ENCODE data around the gene SMIM14.

SMIM14 gene

DNA sequence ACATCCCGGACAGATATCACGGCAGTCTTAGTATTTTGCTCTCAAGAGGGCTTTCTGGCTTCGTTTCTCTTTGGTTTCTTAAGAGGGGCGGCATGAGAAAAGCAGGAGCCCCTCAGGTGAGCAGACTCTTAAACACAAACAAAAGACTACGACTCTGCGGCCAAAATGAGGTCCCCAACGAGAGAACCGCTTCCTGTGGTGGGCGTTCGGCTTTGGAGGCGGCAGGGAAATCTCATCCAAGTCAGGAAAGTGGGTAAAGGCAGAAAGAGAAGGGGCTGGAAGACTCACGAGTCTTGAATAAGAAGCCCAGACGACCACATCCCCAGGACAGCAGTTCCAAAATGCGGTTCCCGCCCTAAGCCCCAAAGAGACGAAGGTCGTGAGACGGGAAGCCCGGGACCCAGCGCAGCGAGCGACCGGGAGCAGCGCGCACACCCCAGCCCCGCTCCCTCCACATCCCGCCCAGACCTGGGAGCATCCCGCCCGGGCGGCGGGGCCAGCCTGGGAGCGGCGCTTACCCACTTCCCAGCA is 111.8 kb downstream of the SMIM14 start:
- TF ChIP-seq YY1 (IDR thresholded peaks at IDR 0.05; ENCODE audit: low read depth) (no peak), TEAD4 (IDR thresholded peaks at IDR 0.05) (no peak), TAF1 (IDR thresholded peaks at IDR 0.05; ENCODE audit: low read depth) (no peak), EGR1 (IDR thresholded peaks at IDR 0.05) (no peak)

DNA sequence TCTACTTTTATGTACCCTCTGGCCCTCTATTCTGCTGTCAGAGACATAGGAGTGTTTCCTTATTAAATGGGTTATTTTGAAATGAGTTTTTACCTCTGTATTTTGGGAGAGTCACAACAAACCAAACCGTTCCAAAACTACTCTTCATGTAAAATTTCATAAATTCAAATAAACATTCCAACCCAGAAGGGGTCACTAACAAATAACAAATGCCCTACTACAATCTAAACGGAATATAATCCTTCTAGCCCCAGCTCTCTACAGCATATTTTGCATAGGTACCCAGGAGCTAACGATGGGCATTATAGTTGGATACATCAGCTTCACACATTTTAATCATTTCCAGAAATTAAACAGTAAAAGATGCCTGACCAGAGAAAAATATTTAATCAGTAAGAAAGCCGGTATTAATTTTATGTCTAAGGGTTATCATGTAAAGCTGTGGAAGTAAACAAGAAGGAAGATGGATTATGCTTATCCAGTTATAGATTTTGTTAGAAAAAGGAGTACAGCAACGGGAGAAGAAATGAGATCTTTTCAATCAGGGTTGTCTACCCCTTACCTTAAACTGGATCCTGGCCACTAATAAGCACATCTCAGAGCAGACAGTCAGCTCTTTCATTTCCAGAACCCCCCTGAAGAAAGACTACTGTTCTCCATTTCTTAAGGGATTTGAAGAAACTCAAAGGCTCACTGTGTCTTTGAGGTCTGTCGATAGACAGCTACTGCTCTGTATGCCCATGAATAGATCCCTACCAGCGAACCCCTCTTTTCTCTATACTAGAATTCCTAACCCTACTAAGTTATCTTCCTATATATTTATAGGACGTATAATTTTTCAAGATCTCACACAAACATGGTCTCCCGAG is 112.6 kb downstream of the SMIM14 start:
- TF ChIP-seq MAX (IDR thresholded peaks at IDR 0.05) (no peak), TCF12 (IDR thresholded peaks at IDR 0.05; ENCODE audit: low read depth) (no peak), RAD21 (IDR thresholded peaks at IDR 0.05; ENCODE audit: low read depth) (no peak), EP300 (IDR thresholded peaks at IDR 0.05; ENCODE audit: borderline replicate concordance) (no peak), NFIC (IDR thresholded peaks at IDR 0.05) (no peak), TAF1 (IDR thresholded peaks at IDR 0.05; ENCODE audit: low read depth) (no peak), YY1 (IDR thresholded peaks at IDR 0.05; ENCODE audit: low read depth) (no peak), EGR1 (IDR thresholded peaks at IDR 0.05) (no peak), CEBPB (IDR thresholded peaks at IDR 0.05) (no peak), REST (IDR thresholded peaks at IDR 0.05; ENCODE audit: low read depth) (no peak), ZBTB7A (IDR thresholded peaks at IDR 0.05; ENCODE audit: low read depth) (no peak), CREB1 (IDR thresholded peaks at IDR 0.05; ENCODE audit: low read depth) (no peak), FOXM1 (IDR thresholded peaks at IDR 0.05; ENCODE audit: borderline replicate concordance, low read depth) (no peak), TEAD4 (IDR thresholded peaks at IDR 0.05) (no peak)
- TF ChIP-seq, protein P1, sequence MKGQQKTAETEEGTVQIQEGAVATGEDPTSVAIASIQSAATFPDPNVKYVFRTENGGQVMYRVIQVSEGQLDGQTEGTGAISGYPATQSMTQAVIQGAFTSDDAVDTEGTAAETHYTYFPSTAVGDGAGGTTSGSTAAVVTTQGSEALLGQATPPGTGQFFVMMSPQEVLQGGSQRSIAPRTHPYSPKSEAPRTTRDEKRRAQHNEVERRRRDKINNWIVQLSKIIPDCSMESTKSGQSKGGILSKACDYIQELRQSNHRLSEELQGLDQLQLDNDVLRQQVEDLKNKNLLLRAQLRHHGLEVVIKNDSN (IDR thresholded peaks at IDR 0.05): no peak

DNA sequence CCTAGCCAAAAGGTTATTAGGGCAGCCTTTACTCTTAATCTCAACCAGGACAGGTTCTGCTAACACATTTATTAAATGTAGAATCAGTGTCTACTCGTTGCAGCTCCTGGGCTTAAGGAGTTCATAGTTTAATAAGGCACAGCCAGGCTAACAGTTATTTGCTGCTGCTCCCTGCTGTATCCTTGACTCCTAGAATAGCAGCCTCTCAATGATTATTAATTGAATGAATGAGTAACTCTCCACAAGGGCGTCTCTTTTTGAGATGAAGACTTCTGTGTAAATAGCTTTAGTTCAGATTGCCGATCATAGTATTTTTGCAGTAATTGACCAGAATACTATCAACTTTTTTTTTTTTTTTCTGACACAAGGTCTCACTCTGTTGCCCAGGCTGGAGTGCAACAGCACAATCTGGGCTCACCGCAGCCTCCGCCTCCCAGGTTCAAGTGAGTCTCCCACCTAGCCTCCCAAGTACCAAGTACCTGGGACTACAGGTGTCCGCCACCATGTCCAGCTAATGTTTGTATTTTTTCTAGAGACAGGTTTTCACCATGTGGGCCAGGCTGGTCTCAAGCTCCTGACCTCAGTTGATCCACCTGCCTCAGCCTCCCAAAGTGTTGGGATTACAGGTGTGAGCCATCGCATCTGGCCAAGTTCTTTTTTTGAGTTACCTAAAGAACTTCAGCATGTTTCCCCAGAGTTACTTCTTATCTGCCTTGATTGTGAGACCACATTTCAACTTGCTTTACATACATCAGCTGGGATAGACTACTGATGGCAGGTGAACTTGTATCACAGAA is 114.3 kb downstream of the SMIM14 start:
- no peak for TF ChIP-seq NFIC (IDR thresholded peaks at IDR 0.05)
- no peak for TF ChIP-seq CREB1 (IDR thresholded peaks at IDR 0.05; ENCODE audit: low read depth)
- TF ChIP-seq ZBTB7A (IDR thresholded peaks at IDR 0.05; ENCODE audit: low read depth): no peak
- no peak for TF ChIP-seq CEBPB (IDR thresholded peaks at IDR 0.05)
- TF ChIP-seq REST (IDR thresholded peaks at IDR 0.05; ENCODE audit: low read depth): no peak
- TF ChIP-seq TEAD4 (IDR thresholded peaks at IDR 0.05): no peak
- no peak for TF ChIP-seq YY1 (IDR thresholded peaks at IDR 0.05; ENCODE audit: low read depth)
- TF ChIP-seq RAD21 (IDR thresholded peaks at IDR 0.05; ENCODE audit: low read depth): no peak
- TF ChIP-seq TAF1 (IDR thresholded peaks at IDR 0.05; ENCODE audit: low read depth): no peak
- TF ChIP-seq EGR1 (IDR thresholded peaks at IDR 0.05): no peak
- no peak for TF ChIP-seq TCF12 (IDR thresholded peaks at IDR 0.05; ENCODE audit: low read depth)
- TF ChIP-seq EP300 (IDR thresholded peaks at IDR 0.05; ENCODE audit: borderline replicate concordance): no peak
- TF ChIP-seq, protein P1 (IDR thresholded peaks at IDR 0.05): no peak

- TF ChIP-seq CREB1 (IDR thresholded peaks at IDR 0.05; ENCODE audit: low read depth): no peak
- TF ChIP-seq REST (IDR thresholded peaks at IDR 0.05; ENCODE audit: low read depth): no peak
- no peak for TF ChIP-seq ZBTB7A (IDR thresholded peaks at IDR 0.05; ENCODE audit: low read depth)
- TF ChIP-seq YY1 (IDR thresholded peaks at IDR 0.05; ENCODE audit: low read depth): no peak
- no peak for TF ChIP-seq FOXM1 (IDR thresholded peaks at IDR 0.05; ENCODE audit: borderline replicate concordance, low read depth)
- no peak for TF ChIP-seq TCF12 (IDR thresholded peaks at IDR 0.05; ENCODE audit: low read depth)
- TF ChIP-seq TEAD4 (IDR thresholded peaks at IDR 0.05): no peak
- TF ChIP-seq MAX (IDR thresholded peaks at IDR 0.05): no peak
- TF ChIP-seq EGR1 (IDR thresholded peaks at IDR 0.05): no peak
- TF ChIP-seq EP300 (IDR thresholded peaks at IDR 0.05; ENCODE audit: borderline replicate concordance): no peak
- no peak for TF ChIP-seq CEBPB (IDR thresholded peaks at IDR 0.05)
- no peak for TF ChIP-seq TAF1 (IDR thresholded peaks at IDR 0.05; ENCODE audit: low read depth)
- TF ChIP-seq, protein P1 (IDR thresholded peaks at IDR 0.05): no peak
- TF ChIP-seq NFIC (IDR thresholded peaks at IDR 0.05): no peak
- TF ChIP-seq RAD21 (IDR thresholded peaks at IDR 0.05; ENCODE audit: low read depth): no peak
These were observed 116.6 kb downstream of the SMIM14 start for GRCh38 chr4:39522068-39522467.
